Calu3 (cell line): ENCODE results near the gene ANXA11. TPM values are rescaled to one million over a fixed set of nuclear protein-coding genes. Genes with fewer than 3 reads are reported as not detected.

Experiments
- BruUV-seq: library from RNA; stranded (reverse); fragments of 400-500 nt; replicated peaks from 2 replicates; lab custom pipeline; 2021; lab: Mats Ljungman, UMichigan
- CTCF ChIA-PET: fragments of 300-600 bp; sonication (Branson Sonifier 250); formaldehyde crosslinking; loops from one replicate; lab custom pipeline; 2022; ENCODE audit warnings: antibody characterized with exemption; lab: Charles Lee
- DNase-seq: peaks from one replicate; pipeline ENCODE4 v3.0.0; 2022
- H3K27ac Mint-ChIP-seq: one replicate; pipeline ENCODE4 v1.8.0; 2022; ENCODE audit warnings: mixed read lengths; ENCODE audit not compliant: unreplicated experiment
- H3K27me3 Mint-ChIP-seq: one replicate; pipeline ENCODE4 v1.8.0; 2022; ENCODE audit warnings: mixed read lengths; ENCODE audit not compliant: unreplicated experiment
- H3K36me3 Mint-ChIP-seq: one replicate; pipeline ENCODE4 v1.8.0; 2022; ENCODE audit warnings: mild to moderate bottlenecking, moderate library complexity, mixed read lengths; ENCODE audit not compliant: insufficient read depth, unreplicated experiment
- H3K4me1 Mint-ChIP-seq: one replicate; pipeline ENCODE4 v1.8.0; 2022; ENCODE audit warnings: mild to moderate bottlenecking, low read depth, mixed read lengths; ENCODE audit not compliant: unreplicated experiment
- H3K4me3 Mint-ChIP-seq: one replicate; pipeline ENCODE4 v1.8.0; 2022; ENCODE audit warnings: mild to moderate bottlenecking, low read depth, moderate library complexity, mixed read lengths; ENCODE audit not compliant: unreplicated experiment
- H3K9me3 Mint-ChIP-seq: one replicate; pipeline ENCODE4 v1.8.0; 2022; ENCODE audit warnings: low read depth, mixed read lengths; ENCODE audit not compliant: unreplicated experiment
- intact Hi-C: fragments of 100-400 bp; cut with micrococcal nuclease; formaldehyde crosslinking; loops from one replicate; pipeline ENCODE4 v1.10.0; 2022; ENCODE audit not compliant: unreplicated experiment
- total RNA-seq: library from RNA; stranded (reverse); gene quantifications from 2 replicates; pipeline ENCODE4 v1.2.3, GENCODE V29; 2022
- TF ChIP-seq, protein P1 (sequence below): fragments of 200-600 bp; IDR thresholded peaks from one replicate; pipeline ENCODE4 v1.8.0; 2022; ENCODE audit warnings: antibody characterized with exemption; ENCODE audit not compliant: unreplicated experiment

Gene ANXA11
- total RNA-seq, 1 experiment from 2014 or later = 835 TPM

DNA sequence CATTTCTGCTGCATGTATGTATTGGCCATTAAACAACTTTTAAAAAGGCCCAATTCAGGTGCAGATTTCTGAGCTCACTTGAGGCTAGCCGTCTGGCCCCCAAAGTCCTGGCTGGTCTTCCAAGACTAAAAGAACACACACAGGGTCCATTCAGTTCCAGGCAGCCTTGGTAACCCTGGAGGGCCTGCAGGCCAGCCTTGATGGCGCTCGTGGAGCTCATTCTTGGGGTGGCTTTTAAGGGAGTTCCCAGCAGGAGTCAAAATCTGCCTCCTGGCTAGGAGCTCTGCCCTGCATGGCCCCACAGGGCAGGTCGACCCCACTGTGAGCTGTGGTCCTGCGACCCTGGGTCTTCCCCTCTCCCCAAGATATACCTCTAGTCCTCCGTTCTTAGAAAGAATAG, 28.8 kb downstream of the ANXA11 start:
- peaks cover 74% of the 10 kb centered on the region for H3K4me1 Mint-ChIP-seq
- peaks cover 81% of the 10 kb centered on the region for H3K36me3 Mint-ChIP-seq
- H3K27ac Mint-ChIP-seq = peak overlapping the region; percentile 71
- no peaks in the 10 kb centered on the region for H3K27me3 Mint-ChIP-seq
- intact Hi-C loops = no loop called here
- CTCF ChIA-PET = interaction anchor here (1.7 kb wide), 1 partner anchor 19 kb away, joined by 9 read pairs; no protein-coding TSS in a partner anchor
- no TSS peak for BruUV-seq
- H3K4me3 Mint-ChIP-seq = no peak overlapping the region
- no peaks in the 10 kb centered on the region for H3K9me3 Mint-ChIP-seq
- no peak for DNase-seq
- TF ChIP-seq, protein P1, sequence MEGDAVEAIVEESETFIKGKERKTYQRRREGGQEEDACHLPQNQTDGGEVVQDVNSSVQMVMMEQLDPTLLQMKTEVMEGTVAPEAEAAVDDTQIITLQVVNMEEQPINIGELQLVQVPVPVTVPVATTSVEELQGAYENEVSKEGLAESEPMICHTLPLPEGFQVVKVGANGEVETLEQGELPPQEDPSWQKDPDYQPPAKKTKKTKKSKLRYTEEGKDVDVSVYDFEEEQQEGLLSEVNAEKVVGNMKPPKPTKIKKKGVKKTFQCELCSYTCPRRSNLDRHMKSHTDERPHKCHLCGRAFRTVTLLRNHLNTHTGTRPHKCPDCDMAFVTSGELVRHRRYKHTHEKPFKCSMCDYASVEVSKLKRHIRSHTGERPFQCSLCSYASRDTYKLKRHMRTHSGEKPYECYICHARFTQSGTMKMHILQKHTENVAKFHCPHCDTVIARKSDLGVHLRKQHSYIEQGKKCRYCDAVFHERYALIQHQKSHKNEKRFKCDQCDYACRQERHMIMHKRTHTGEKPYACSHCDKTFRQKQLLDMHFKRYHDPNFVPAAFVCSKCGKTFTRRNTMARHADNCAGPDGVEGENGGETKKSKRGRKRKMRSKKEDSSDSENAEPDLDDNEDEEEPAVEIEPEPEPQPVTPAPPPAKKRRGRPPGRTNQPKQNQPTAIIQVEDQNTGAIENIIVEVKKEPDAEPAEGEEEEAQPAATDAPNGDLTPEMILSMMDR = no peak

DNA sequence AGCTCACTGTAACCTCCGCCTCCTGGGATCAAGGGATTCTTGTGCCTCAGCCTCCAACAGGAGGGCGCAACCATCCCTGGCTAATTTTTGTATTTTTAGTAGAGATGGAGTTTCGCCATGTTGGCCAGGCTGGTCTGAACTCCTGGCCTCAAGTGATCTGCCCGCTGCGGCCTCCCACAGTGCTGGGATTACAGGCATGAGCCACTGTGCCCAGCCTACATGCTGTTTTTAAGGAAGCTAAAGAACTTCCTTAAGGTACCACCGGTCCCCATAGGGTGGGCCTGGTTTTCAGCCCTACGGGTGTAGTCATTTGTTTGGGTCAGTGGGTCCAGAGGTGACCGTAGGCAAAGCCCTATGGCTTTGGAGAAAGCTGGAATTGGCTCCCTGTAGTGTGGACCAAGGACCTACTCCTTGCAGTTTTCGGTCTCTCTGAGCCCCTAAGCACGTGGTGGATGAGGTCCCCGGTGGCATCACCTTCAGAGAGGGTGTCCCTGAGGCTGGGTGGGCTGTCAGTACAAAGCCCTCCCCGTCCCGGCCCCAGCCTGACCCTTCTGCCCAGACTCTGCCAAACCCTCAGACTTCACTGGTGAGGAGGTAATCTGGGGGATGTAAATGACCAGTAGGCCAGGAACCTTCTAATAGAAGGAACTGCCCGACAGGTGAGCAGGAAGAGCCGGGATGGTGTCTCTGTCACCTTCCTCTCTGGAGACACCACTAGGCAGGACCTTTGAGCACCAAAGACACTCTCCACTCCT, 30.5 kb downstream of the ANXA11 start:
- peaks cover 86% of the 10 kb centered on the region for H3K4me1 Mint-ChIP-seq
- CTCF ChIA-PET = no interaction called here
- BruUV-seq = no TSS peak
- TF ChIP-seq, protein P1 = no peak
- DNase-seq = no peak
- intact Hi-C loops = loop anchor here (5.0 kb wide), 1 partner anchor 32 kb away; the partner anchor contains the start of gene ANXA11
- H3K27me3 Mint-ChIP-seq = no peaks in the 10 kb centered on the region
- H3K27ac Mint-ChIP-seq = peak overlapping the region; percentile 9
- H3K36me3 Mint-ChIP-seq = peaks cover 82% of the 10 kb centered on the region
- no peaks in the 10 kb centered on the region for H3K9me3 Mint-ChIP-seq
- H3K4me3 Mint-ChIP-seq = no peak overlapping the region

DNA sequence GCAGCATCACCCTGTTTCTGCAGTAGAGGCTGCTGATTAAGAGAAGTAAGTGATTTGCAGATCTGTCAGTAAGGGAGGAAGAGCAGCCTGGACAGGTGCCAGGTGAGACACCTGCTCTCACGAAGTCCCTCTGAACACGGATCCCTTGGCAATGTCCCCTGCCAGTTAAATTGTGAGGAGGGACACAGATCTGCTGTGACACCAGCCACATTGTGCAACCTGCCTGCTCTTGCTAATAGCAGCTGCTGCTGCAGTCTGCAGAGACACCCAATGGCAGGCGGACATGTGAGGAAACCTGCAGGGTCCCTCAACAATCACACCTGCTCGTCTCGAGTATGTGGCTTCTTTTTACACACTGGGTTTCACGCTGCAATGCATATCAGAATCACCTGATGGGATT, 31.9 kb downstream of the ANXA11 start:
- no peaks in the 10 kb centered on the region for H3K9me3 Mint-ChIP-seq
- no peak for DNase-seq
- CTCF ChIA-PET = no interaction called here
- no peak overlapping the region for H3K4me3 Mint-ChIP-seq
- intact Hi-C loops = loop anchor here (5.0 kb wide), 1 partner anchor 34 kb away; the partner anchor contains the start of gene ANXA11
- no peaks in the 10 kb centered on the region for H3K27me3 Mint-ChIP-seq
- TF ChIP-seq, protein P1 = no peak
- peaks cover 82% of the 10 kb centered on the region for H3K36me3 Mint-ChIP-seq
- peaks cover 84% of the 10 kb centered on the region for H3K4me1 Mint-ChIP-seq
- BruUV-seq = no TSS peak
- peak overlapping the region; percentile 53 for H3K27ac Mint-ChIP-seq

DNA sequence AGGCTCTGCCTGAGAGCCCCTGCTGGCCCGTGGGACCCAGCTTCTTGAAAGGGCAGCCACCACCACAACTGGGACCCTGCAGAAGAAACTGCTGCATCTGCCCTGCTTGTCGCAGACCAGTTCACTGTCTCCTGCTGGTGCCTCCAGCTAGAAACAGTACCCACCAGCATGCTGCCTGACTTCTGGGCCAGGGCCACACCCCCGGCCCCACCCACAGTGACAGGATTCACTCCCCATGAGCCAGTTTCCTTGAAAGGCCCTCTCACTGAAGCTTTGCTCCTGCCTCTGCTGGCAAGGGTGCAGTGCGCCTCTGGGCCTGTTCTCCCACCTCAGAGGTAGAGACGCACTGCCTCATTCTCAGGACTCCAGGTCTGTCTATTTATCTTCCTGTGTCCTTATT, 32.4 kb downstream of the ANXA11 start:
- no TSS peak for BruUV-seq
- no peaks in the 10 kb centered on the region for H3K27me3 Mint-ChIP-seq
- H3K36me3 Mint-ChIP-seq = peaks cover 82% of the 10 kb centered on the region
- TF ChIP-seq, protein P1 = no peak
- DNase-seq = peak; percentile 51
- peaks cover 84% of the 10 kb centered on the region for H3K4me1 Mint-ChIP-seq
- H3K9me3 Mint-ChIP-seq = no peaks in the 10 kb centered on the region
- intact Hi-C loops = loop anchor here (5.0 kb wide), 1 partner anchor 34 kb away; the partner anchor contains the start of gene ANXA11
- H3K27ac Mint-ChIP-seq = peak overlapping the region; percentile 53
- CTCF ChIA-PET = no interaction called here
- no peak overlapping the region for H3K4me3 Mint-ChIP-seq
